GM03348 (cell line): ENCODE results near the gene CST9.
A peak's percentile ranks its signal among the peaks of the same experiment; 100 is the strongest.
"Not testable (repeated sequence)": the region's sequence is repeated elsewhere in the genome, so short reads cannot be mapped to it uniquely, and the experiment has no call there.

ENCODE experiments used
- DNase-seq: peaks from one replicate; pipeline ENCODE4 v3.0.0; 2012; ENCODE audit warnings: low spot score

The CST9 gene

GRCh38 chr20:23637282-23638221, 31.8 kb upstream of the CST9 start, which contains the start of gene CST3:
Gene CST3, minus strand, starts transcription at chr20:23637955. Its CDS starts 93 bp downstream, at chr20:23637862.
- DNase-seq, result peak; percentile 98

GRCh38 chr20:23636908-23637281, 31.2 kb upstream of the CST9 start:
- no peak for DNase-seq

DNA sequence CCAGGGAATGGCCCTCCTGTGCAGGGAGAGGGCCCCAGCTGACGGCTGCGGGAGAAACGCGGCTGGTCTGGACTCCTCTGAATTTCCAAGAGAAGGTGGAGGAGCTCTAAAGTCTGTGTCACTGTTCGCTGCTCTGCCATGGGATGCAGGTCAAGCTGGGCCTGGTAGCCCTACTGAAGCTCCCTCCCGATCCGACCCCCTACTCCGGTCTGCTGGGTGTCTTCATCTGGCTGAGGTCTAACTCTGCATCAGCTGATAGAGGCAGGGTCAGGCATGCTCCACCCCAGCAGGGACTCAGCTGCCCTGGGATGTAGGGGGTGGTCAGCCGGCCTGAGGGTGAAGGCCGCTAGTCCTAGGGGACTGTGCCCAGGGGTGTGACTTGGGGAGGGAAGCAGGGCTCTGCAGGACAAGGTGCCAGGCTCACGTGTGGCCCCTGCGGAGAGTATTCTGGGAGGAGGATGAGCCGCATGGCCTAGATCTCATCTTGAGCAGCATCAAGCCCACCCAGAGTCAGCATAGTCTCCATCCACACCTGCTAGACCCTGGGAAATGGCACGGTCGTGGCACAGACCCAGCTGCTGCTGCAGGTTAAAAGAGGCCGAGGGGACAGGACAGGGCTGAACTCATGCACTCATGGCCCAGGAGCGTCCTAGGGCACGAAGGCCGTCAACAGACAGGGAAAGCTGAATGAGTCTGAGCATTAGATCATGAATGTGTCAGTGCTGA, 30.6 kb upstream of the CST9 start:
- DNase-seq, result no peak

GRCh38 chr20:23635768-23636090, 30.0 kb upstream of the CST9 start:
- not testable (repeated sequence) for DNase-seq

DNA sequence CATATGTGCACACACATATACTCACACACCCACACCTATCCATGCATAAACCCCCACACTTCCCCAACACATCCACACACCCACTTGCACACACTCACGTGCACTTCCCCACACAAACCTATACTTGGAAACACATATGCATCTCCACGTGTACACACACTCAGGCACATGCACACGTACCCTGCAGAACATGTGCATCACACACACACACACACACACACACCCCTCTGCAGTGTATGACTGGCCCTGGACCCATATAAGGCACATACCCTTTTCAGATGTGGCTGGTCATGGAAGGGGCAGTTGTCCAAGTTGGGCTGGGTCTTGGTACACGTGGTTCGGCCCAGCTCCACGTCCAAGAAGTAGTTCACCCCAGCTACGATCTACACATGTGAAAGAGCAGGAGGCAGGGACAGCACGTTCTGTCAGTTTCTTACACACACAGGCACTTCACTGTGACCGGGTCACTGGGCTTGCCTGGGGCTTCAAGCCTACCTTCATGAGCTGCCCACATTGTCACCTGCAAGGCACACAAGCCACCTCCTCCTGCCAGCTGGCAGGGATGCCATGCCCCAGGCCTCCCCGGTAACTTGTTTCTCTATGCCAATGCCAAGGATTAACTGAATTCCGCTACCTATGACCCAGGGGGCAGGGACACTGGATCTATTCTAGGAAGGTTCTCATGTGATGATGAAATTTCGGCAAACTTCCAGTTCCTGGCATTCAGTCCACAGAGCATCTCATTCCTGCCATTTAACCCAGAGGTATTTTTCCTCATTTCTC, 29.5 kb upstream of the CST9 start:
- no peak for DNase-seq

DNA sequence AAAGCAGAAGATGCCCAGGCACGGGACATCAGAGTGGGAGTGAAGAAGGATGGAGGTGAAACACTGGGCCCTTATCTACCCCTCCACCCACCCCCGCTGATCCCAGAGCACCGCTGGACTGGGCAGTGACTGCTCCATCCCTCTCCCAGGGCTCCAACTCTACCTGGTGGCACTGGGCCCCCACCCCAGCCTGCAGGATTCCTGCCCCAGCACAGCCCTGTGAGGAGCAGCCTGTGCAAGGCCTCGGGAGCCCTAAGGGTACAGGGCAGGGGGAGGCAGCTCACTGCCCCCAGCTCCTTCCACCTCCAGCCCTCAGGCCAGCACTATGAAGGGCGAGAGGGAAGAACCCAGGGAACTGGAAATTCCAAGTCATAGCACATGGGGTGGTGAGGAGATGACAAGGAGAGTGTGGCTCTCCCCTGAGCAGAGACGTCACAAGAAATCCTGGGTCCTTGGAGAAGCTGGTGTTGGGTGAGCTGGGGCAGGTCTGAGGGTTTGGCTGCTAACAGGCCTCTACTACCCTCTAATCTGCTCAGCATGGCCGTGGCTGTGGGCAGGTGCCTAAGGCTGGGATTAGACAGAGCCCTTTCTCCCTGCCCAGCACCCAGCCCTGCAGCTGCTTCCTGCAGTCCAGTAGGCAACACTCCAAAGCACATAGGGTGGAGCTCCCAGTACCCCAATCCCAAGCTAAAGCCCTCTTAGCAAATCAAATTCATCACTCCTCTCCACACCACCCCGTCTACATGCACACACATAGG, 28.5 kb upstream of the CST9 start:
- no peak for DNase-seq

DNA sequence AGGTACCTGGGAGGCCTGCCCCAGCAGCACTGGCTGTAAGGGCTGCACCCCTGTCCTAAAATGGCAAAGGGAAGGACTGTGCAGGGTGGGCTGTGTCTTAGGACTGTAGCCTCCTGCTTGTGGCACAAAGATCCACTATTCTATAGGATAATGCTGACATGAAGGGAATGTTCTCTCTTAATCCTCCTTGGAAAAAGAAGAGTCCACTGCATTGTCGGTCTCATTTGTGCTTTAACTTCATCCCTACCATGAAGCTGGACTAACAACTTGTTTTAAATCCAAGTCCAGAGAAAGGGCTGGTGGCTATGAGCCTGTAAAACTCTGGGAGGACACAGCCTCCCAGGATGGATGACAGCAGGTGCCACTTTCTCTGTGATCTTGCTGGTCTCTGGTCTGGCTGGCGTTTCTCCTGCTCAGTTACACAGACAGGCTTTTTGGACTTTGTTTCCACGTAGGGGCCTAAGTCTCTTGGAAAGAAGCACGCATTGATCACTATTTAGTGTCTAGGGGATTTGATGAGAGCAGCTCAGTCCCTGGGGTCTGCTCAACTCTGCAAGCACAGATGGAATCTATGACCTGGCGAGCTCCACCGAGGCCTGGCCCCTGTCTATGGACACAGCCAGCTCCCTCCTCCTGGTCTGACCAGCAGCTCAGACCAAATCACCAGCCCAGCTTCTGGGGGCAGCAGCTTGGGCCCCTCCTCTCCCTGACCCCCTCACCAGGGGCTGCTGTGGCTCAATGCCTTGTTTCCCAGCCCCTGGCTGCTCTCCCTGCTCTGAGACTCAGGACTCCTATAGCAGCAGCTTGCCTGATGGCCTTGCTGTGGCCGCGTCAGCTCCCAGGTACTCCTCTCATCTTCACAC, 27.2 kb upstream of the CST9 start:
- no peak for DNase-seq

DNA sequence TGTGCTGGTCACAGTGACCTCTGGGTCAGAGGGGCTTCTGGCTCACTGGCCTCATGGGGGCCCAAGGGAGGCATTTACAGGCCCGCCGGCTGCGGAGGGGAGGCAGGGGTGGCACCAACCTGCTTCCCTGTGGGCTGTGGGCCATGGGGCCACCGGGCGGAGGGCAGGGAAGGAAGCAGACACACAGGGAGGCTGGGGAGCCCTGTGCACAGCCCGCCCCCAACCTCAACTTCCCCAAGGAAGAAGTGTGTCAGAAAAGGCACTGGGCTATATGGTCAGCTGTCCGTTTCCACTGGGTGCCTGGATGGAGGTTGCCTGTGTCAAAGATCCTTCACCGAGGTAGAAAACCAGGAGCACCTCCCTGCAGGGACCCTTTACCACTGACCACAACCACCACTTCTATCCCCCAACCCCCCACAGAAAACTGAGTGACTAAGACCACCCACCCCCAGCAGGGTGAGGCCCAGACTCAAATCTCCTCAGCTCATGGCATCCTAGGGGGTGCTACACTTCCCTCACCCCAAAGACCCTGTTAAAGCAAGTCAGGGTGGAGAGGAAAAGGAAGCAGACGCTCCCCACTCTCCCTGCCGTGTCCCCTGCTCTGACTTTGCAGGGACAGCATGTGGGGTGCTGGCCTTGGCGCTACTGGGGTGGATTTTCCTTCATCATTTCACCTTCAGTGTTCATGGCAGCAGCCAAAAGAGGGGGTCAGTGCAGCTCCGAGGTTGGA, 26.4 kb upstream of the CST9 start:
- no peak for DNase-seq

DNA sequence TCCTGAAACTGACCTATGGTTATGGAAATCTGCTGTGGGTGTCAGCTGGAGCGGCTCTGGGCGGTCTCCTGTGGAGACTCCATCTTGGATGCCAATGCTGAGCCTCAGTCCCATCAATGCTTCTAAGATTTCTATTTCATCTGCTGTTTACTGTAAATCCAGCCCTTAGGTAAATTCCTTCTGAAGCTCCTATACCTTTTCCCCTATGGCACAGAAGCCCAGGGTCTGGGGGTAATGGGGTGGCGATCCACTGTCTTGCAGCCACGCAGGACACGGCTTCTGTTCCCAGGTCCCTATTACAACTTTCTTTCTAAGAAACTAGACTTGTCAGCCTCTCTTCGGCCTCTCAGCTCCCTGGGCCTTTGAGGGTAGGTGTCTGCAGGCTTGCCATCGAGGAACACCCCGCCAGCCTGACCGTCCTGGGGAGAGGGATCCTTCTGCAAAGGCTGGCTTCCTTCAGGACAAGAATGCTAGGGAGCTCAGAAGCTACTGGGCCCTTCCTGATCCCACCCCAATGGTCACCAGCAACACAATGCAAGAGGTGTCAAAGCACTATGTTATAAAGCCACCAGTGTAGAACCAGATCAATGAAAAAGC, 25.6 kb upstream of the CST9 start:
- DNase-seq, result no peak

DNA sequence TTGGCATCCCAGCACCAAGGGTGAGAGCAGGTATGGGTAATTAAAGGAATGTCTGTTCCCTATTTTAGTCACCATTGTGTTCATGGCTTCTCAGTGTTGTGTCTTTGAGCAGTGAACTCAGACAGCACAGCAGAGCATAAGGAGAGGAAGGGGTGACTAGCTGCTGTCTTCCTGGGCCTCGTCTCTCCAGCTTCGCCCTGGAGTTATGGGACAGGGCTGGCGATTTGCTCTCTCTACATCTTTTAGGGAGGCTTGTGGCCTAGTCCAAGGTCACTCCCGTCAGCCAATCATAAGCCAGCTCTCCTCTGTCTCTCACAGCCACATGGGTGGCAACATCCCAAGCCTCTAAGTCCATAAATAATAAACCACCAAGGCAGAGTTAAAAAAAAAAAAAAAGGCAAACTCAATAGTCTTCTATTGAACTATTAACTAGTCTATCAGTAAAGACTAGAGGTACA, 24.7 kb upstream of the CST9 start:
- no peak for DNase-seq

DNA sequence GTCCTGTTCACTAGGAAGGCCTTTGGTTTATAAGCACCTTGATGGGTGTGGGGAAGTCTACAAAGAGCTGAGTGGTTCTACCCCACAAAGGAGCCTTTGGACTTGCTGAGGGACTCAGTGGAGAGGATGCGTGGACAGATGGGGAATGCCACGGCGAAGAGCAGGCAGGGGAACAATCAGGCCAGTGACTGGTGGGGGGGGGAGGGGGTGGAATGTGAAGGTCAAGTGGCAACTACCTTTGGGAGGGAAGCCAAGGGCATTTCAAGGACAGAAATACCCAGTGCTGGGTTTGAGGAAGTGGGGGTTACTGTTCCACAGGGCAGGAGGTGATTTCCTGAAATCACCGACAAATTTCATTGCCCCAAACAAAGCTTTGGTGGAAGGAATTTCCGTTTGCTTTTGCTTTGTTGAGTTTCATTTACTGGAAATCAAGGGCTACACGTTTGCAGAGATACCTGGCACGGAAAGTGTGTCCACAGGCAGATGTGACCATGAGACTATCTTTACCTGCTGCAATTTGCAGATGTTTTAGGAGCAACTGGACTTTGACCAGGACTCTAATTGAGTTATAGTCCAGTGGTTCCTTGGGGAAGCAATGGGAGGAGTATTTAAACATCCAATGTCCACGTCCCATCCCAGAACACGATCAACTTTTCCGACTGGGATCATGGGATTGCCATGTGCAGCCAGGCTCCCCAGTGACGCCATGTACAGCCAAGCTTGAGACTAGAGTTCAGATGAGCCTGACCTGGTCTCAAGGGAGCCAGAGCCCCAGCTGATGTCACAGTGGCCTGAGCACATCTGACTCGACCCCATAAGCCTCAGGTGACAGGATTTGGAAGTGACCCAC, 24.1 kb upstream of the CST9 start:
- DNase-seq, result no peak

DNA sequence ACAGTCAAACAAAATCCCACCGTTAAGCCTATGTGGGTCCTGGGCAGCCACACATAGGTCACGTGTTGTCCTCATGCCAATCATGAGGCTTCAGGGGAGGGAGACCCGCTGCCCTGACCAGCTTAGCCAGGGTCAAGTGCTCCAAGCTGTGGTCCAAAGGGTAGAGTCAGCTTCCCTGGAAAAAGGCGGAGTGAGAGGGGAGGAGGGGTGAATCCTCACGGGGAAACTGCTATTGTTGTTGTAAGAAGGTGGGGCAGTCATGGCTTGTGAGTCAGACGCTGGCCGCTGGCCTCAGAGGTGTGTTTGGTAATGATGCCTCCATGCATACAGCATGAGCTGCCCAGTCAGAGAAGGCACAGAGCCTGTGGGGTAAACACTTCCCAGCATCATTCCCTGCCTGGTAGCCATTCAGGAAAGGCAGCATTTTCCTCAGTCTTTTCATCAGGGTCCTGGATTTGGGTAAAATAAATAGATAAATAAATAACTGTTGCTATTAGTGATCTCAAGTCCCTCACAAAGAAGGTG, 23.4 kb upstream of the CST9 start:
- no peak for DNase-seq

DNA sequence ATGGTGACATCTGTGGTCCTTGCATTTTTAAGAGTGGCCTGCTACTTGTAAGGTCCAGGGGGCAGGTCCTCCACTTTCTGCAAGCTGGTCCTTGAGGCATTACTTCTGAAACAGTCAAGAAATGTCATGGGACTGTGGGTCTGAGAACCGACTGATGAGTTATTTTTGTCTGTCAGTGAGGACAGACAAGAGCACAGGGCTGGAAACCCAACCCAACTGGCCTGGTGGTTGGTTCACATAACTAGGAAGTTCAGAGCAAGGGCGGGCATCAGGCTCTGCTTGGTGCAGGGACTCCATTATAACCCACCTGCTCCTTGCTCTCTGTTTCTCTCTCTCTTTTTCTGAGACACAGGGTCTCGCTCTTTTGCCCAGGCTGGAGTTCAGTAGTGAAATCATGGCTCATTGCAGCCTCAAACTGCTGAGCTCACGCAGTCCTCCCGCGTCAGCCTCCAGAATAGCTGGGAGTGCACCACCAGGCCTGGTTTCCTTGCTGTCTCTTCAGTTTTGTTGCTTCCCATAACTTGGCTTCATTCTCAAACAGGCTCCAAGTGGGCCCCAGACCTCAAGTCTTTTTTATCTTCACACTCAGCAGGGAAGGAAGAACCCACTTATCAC, 22.8 kb upstream of the CST9 start:
- no peak for DNase-seq

- DNase-seq, result no peak
Observed at GRCh38 chr20:23627501-23627900, 21.8 kb upstream of the CST9 start.

GRCh38 chr20:23626040-23626620, 20.4 kb upstream of the CST9 start:
- no peak for DNase-seq

GRCh38 chr20:23625236-23625964, 19.7 kb upstream of the CST9 start:
- no peak for DNase-seq

DNA sequence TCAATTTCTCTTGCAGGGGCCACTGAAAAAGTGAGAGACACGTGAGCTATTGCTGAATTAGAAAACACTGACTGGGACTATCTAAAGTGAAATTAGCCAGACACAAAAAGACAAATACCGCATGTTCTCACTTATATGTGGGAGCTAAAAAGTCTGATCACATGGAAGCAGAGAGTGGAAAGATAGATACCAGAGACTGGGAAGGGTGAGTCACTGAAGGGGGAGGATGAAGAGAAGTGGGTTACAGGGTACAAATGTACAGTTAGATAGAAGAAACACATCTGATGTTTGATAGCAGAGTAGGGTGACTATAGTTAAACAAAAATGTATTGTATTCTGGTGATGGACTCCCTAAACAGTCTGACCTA, 18.6 kb upstream of the CST9 start:
- no peak for DNase-seq
